Activated gamma-delta T cell treated with Interleukin-2 at 50 U/mL for 16 hours (primary cell): ENCODE measurements around the gene CARMIL1.
"Not testable (repeated sequence)": the region's sequence is repeated elsewhere in the genome, so short reads cannot be mapped to it uniquely, and the experiment has no call there.

Experiments
- DNase-seq: peaks from one replicate; pipeline ENCODE4 v3.0.0-alpha.2; 2020

Gene CARMIL1

DNA sequence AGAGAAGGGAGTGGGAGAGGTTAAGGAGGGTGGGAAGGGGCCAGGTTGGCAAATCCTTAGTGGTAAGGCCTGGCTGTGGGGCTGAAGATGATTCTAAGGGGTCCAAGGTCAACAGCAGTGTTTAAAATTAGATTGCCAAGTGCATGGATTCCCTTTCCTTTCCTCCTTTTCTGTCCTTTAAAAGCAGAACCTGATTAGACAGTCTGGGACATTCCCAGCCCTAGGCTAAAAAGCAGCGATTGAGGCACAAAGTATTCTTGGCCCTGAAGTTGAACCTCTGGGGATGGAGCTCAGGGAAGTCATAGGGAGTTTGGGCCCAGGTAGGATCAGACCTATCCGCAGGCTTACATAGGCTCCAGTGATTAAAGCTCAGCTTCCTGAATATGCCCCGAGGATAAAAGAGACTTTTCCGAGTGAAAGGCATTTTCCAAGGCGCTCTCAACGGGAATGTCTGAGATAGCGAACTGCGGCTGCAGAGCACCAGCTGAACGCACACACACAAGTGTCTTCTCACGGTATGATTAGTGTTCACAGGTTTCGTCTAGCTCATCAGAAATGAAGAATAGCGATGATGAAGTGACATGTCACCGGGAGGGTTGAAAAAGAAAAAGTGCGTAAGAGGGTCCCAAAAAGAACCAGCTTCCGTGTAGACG lies 787 bp upstream of the CARMIL1 start:
- no peak for DNase-seq

DNA sequence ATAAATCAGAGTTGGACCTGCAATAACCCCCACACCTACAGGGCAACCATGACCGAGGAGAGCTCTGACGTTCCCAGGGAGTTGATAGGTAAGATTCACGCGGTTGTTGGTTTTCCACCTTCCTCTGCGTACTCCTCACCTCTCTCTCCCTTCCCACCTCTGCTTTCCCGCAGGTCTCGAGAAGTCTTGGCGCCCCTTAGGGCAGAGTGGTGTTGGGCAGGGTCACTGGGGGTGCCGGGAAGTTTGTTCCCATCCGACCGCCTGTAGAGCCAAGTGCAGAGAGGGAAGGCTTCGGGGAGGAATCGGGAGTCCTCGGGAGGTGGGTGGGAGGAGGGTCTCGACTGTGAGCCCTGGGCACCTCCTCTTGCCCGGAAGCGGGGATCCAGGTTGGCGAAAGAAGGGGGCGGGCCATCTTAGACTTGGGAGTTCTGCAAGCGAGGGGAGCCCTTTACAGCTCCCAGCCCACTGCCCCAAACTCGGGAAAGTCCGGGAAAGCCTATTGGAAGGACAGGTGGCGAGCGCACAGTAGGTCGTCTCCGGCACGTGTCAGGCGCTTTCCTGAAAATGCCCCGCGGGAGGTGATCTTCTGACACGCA lies 672 bp downstream of the CARMIL1 start:
- DNase-seq = no peak

DNA sequence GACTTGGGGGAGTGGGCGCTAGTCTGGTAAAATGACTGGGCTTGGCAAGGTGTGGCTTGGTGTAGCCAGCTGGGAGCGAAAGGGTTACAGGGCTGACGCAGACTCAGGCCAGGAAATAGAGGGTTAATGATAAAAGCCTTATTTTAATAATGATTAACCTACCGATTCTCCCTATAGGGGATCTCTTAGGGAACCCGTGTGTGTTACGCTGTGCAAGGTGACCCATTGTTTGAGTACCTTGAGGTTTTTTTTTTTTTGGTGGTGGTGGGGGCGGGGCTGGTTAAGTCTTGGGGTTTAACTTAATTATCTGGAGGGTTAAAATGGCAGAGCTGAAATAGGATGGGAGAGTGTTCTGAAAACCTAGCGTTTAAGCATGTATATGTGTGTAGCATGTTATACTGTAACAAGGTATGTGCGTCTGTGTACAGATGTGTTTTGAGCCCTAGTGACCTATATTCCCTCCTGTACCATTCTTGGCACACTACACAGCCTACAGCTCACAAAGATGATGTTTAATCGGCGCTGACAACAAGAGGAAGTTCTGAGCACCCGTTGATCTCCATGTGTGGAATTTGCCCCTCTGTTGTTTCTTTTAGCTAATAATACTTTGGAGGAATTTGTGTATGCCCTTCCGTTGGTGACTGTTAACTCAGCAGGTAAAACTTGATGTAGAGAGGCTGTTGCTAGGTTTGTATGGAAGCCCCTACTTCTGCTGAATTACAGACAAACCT lies 1.3 kb downstream of the CARMIL1 start:
- DNase-seq = no peak

DNA sequence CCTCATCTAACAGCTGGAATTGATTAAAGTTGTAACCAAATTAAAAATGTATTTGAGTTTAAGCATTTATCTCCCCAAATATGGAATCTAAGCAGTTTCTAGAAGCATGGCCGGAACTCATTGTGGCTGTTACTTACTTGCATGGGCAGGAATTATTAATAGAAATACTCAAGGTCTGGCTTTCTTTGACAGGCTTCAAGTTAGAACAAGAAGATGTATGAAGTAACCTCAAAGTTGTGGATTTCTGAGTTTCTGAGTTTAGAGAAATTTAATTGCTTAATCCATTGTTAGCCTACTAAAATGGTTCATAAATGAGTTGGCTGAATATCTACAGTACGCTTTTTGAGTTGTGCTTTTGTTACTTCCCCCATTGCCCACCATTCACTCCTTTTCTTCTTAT lies 7.7 kb downstream of the CARMIL1 start:
- no peak for DNase-seq

DNA sequence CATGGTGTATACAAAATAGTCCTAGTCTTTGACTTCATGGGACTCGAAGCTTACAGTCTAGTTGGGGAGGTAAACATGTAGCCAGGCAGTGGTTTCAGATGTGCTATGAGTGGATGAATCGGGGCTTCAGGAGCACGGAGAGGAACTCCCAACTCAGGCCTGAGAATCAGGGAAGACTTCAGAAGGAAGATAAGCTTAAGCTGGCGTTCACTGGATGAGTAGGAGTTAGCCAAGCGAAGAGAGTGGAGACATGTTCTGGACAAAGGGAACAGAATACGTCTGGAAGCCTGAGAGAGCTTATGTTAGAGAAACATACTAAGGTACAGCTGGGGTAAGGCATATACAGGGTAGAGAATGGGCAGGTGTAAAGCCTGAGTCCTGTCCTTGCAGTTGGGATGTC lies 8.8 kb downstream of the CARMIL1 start:
- DNase-seq = no peak

DNA sequence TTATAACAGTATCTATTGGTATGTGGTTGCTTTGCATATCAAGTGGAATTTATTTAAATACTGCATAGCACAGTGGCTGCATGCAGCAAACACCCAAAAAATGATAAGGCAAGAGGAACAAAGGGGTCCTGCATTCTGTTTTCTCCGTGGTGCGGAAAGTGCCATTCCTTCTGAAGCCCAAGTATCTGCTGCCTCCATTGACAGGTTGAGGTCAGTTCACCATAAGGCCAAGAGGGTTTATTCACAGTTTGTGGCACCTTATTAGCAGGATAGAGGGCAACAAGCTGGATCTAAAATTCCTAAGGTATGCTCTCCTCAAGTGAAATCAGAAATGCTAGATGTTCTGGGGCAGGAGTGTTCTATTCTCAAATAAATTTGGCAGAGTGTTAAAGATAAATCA lies 9.3 kb downstream of the CARMIL1 start:
- DNase-seq = no peak

DNA sequence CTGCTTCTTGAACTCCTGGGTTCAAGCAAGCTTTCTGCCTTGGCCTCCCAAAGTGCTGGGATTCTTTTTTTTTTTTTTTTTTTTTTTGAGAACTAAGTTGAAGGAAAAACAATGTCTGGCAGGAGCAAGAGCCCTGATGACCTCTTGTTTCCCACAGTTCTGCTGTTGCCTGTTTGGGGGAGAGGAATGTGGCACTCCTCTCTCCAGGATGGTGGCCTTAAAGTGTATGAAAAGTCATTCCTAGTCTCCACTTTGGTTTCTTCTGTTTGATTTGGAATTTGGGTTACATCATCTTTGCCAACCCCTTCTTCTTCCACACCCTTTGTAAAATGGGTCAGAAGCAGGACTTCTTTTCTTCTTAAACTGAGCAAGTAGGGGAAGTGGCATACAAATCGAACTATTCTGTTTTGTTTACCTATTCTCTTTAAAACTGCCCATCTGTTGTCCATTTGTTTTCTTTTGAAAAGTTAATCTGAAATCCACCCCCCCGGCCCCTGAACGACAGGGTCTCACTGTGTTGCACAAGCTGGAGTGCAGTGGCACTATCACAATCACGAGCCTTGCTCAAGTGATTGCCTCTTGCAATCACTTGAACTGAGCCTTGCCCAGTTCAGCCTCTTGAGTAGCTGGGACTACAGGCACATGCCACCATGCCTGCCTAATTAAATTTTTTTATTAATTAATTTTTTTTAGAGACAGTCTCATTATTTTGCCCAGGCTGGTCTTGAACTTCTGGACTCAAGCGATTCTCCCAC lies 11.3 kb downstream of the CARMIL1 start:
- no peak for DNase-seq

DNA sequence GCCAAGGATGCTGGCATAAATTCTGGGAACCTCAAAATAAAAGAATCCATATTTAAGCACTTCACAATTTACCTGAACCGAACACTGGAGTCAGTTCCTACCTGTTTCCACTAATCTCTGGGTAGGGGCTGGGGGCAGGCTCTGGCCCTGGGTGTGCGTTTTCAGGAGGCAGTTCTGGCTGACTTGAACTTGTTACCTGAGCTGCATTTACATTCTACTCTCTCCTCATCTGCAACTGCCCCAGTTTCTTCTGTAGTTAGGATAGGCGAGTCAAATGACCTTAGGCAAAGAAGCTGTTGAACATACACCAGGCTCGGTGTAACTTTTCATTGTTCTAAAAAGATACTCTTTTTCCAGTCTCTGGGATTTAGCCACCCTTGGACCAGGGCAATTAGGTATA lies 13.2 kb downstream of the CARMIL1 start:
- no peak for DNase-seq

DNA sequence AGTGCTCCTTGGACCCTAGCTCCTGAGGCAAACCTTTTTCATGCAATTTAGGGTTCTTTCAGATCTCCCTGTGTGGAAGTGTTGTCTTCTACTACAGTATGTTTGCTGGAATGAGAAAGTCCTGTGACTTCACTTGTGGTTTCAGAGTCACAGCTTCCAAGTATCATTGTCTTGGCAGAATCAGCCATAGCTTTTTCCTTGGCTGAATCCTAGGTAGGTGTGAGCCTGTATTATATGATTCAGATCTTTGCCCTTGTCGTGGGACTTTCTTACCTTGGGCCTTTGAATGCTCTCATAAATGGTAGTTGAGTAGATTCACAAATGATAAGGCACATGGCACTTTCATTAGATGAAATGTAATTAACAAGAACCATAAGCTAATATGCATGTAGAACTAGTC lies 16.5 kb downstream of the CARMIL1 start:
- no peak for DNase-seq

DNA sequence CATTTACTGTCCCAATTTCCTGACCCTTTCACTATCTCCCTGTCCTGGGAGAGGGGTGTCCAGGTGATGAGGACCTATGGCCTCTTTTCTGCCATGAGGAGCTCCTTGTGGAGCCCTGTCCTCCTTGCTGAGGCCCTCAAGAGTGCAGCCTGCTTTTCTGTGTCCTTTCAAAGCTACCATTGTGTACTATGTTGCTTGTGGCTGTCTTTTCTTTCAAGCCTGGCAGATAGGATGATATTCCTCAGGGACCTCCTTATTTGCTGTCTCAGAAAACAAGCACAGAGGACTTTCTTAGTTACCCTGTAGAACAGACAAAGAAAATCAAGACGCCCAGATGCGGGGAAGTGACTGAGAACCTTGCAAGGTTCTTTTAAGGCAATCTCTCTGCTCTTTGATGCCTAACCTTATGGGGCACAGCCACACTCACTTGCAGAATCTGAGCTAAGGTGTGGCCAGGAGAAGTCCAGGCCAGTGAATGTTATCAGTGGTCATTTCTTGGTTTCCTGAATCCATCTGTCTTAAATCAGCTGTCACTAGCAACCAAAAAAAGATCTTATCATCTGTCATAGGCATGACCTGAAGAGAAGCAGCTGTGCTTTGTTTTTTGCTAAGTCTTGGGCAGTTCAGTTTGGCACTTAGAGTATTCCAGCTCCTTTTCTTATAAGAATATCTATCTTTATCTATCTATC lies 17.2 kb downstream of the CARMIL1 start:
- no peak for DNase-seq

DNA sequence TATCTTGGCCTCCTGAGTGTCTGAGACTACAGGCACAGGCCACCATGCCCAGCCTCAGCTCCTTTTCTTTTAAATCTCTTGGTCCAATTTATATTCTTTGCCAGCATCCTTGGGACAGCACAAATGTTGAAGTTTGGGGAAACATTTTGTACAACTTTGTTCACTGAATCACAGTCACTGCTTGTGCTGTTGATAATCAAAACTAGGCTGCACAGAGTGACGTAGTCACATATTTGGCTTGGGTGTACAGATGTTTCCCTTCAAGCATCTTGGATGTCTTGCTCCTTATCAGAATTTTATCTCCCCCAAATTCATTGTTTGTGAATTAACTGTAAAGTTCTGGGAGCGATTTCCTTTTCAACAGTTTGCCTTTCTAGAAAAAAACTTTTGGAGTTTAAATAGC lies 17.9 kb downstream of the CARMIL1 start:
- DNase-seq = no peak

DNA sequence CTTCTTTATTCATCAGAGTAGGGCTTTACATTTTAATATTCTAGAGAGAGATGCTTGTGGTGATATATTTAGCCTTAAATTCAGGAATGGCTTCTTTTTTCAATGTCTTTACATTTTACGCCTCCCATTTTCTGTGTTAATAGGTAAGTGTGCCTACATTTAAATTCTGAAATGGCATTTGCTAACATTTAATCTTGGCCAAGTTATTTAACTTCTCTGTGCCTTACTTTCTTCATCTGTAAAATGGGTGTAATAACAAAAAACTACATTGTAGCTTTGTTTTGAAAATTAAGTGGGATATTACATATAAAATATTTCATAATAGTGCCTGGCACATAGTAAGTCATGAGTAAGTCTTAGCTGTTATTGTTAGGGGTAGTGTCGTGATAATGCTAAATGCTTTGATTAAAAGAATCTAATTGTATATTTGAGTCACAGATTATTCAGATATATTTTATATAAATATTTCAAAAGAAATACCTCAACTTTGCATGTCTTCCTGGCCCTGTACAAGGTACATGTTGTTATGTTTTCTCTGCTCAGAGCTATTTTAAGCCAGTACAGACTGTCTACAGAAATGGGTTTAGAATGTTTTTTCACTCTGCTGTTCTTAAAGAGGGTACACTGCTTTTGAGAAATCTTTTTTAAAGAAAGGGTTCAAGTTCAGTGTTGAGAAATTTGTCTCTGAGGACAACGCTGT lies 18.8 kb downstream of the CARMIL1 start:
- DNase-seq = no peak

DNA sequence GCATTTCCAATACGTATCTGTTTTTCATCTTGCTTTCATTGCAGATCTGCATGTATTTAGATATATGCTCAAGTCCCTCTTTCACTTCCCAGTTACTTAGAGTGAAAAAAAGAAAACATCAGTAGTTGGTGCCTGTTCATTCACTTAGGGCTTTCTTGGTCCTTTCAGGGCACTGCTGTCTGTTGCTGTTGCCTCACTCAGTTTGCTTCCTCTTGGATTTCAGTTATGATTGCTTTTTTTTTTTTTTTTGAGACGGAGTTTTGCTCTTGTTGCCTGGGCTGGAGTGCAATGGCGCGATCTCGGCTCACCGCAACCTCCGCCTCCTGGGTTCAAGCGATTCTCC lies 19.3 kb downstream of the CARMIL1 start:
- not testable (repeated sequence) for DNase-seq

DNA sequence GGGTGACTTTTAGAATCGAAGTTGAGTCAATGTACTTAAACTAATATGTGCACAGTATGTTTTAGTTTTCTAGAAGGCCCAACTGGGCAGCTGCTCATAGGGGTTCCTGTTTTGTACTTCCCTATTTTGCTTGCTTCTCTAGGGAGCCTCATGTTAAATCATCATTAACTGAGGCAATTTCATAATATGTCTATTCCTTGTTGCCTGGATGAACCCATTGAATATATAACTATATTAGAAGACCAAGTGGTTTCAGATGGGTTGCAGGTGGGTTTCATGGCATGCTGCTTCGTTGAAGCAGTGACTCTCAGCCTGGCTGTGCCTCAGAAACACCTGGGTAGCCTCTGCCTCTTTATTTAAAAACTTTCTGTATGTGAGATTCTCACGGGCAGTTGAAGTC lies 22.2 kb downstream of the CARMIL1 start:
- DNase-seq = no peak

DNA sequence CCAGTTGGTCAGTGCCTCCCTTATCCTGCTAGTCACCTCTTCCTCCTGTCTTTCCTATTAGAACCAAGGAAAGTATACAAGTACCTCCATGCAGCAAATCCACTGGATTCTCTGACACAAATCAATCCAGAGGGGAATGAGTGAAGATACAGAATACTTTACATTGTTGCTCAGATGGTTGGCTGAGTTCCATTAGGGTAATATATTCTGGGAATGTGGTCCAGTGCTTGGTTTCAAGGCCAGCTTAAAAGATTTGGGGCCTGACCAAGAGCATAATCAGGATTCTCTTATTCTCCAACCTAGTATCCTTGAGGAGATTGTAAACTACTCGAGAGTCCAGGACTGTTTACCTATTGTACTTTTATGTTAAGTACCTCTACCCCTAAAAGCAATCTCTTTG lies 23.0 kb downstream of the CARMIL1 start:
- DNase-seq = no peak

DNA sequence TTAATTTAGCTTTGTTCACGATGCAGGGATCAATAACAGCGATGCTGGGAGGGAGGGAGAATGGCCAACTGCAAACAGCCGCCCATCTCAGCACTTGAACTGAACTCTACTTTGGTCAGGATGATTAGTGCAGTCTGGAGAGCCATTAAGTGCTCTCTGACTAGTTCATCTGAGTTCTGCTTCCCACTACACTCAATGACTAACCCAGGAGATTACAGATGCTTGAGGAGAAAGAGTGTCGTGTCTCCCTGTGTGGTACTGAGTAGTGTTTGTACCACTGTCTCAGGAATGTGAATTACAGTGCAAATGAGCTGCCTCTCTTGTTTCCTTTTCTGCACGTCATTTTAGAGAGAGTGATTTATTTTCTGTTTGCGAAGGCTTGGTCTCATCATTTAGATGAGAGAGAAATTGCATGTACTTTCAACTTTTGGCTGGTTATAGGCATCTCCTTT lies 23.5 kb downstream of the CARMIL1 start:
- no peak for DNase-seq

DNA sequence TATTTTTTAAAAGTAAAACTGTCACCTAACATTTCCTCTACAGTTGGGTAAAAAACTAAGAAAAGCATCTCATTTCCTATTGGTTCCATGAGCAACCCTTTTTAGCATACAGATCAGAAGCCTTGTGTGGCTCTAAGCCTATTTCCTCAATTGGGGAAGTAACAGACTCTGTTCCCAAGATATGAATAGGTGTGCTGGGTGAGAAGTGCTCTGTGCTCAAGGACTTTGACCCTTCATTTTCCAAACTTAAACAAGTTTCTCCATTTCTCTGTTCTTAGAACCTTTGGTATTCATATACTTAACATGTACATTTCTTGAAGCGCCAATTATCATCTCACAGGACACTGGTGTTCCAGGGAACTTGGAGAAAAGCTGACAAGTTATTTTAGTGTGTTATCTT lies 24.1 kb downstream of the CARMIL1 start:
- DNase-seq = no peak

DNA sequence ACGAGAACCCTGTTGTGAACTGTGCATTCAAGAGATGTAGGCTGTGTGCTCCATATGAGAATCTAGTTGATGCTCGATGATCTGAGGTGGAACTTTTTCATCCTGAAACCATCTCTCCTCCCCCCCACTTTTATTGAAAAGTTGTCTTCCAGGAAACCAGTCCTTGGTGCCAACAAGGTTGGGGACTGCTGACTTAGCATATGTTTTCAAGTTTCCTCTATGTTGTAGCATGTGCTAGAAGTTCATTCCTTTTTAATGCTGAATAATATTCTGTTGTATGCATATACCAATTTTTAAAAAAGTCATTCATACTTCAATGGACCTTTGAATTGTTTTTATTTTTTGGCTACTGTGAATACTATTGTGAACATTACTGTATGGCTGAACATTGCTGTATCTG lies 27.2 kb downstream of the CARMIL1 start:
- DNase-seq = no peak

DNA sequence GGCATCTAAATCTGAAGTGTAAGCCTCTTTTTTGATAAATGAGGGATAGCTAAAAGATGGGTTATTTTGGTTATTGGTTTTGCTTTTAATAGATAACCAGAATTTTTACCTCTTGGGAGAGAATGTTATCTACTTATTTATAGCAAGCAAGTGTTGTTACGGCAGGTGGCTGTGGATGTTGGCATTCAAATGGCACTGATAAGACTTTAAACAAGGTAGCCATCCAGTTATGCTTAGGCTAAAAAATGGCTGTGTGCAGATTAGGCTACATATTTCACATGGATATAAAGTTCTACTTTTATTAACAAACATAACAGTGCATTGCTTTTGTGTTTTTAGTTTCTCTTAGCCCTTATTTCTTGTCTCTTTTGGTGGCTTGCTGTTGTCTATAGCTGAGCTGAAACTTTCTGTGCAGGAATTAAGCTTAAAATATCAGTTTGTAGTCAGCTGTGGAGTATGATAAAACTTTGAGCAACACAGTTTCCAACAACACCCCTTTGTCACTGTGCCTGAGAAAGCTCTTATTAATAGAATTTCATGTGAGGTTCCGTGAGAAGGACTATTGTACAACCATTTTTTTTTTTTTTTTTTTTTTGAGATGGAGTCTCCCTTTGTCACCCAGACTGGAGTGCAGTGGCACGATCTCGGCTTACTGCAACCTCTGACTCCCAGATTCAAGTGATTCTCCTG lies 28.8 kb downstream of the CARMIL1 start:
- DNase-seq = no peak

DNA sequence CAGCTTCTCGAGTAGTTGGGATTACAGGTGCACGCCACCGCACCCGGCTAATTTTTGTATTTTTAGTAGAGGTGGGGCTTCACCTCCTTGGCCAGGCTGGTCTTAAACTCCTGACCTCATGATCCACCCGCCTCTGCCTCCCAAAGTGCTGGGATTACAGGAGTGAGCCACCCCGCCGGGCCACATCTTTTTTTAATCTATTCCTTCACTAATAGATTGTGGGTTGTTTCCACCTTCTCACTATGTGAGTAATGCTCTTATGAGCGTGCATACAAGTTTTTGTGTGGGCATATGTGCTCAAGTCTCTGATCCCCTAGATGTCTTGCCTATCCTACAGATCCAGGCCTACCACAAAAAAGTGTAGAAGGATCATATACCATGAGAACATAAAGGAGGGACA lies 30.7 kb downstream of the CARMIL1 start:
- no peak for DNase-seq

DNA sequence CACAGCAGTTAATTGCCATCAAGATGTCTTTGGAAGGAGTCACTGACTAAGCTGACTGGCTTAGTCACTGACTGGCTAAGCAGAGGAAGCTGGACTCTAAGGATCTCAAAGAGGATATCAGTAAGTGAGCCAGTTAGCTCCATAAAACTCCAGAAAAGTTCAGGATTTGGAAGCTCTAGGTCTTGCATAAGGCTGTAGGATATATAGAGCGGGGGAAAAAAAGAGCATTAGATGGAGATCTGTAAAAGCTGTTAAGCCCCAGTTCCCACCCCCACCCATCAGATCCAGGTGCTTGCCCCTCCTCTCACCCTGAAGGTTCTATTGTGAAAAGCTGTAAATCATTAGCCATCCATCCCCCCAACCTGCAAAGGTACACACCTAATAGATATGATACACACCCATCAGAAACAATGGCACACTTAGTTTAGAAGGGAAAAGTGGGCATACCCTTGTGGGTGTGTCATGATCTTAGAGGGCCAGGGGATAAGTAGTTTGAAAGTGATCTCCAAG lies 32.2 kb downstream of the CARMIL1 start:
- no peak for DNase-seq
